Measurements from ENCODE around the gene ICAM2.
"Not testable (repeated sequence)": the region's sequence is repeated elsewhere in the genome, so short reads cannot be mapped to it uniquely, and the experiment has no call there.

ICAM2 gene

GRCh38 chr17:64009571-64010402 is 10.6 kb downstream of the ICAM2 start:
- DNase-seq (ENCODE audit: low spot score): no peak

DNA sequence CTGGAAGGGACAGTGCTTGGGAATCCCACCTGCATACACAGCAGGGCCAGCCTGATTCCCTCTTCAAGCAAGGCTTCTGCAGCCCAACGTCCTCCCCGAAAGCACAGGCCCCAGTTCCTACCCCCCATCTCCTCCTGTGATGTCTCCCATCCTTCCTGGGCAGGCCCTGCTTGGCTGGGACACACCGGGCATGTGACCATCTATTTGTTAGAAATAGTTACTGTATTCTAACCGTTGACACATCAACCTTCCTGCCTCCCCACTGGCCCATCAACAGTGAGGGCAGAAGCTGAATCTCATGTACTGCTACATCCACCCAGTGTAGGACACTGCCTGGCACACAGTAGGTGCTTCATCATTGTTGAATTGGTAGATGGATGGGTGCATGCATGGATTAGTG is 11.6 kb downstream of the ICAM2 start:
- DNase-seq (ENCODE audit: low spot score): no peak

GRCh38 chr17:64008346-64008745 is 12.1 kb downstream of the ICAM2 start:
- no peak for DNase-seq (ENCODE audit: low spot score)

- no peak for DNase-seq (ENCODE audit: low spot score)
Measured at GRCh38 chr17:64007838-64008282, 12.6 kb downstream of the ICAM2 start.

DNA sequence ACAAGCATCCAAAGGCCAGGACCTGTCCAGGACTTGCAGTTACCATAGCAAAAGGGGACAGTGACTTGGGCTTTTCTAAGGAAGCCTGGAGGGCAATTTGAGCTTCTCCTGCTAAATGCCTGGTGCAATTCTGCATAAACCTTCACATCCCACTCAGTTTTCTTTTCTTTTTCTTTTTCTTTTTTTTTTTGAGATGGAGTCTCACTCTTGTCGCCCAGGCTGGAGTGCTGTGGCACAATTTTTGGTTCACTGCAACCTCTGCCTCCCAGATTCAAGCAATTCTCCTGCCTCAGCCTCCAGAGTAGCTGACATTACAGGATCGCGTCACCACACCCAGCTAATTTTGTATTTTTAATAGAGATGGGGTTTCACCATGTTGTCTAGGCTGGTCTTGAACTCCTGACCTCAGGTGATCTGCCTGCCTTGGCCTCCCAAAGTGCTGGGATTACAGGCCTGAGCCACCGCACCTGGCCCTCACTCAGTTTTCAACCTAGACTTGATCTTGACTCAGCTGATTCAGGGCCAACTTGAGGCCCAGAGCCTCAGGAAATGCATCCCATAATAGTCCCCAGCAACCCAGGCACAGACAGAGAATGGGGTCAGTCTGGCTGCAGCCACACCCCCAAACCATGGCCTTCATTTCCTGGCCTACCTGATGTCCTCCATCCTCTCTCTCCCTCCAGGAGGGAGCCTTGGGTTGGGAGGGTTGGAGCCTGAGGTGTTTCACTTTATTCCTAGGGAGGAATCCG is 13.2 kb downstream of the ICAM2 start:
- not testable (repeated sequence) for DNase-seq (ENCODE audit: low spot score)

GRCh38 chr17:64006361-64007088 is 13.9 kb downstream of the ICAM2 start:
- no peak for DNase-seq (ENCODE audit: low spot score)

GRCh38 chr17:64005734-64006167 is 14.7 kb downstream of the ICAM2 start:
- no peak for DNase-seq (ENCODE audit: low spot score)

GRCh38 chr17:64004903-64005733 is 15.3 kb downstream of the ICAM2 start:
- no peak for DNase-seq (ENCODE audit: low spot score)

GRCh38 chr17:64004218-64004770 is 16.1 kb downstream of the ICAM2 start:
- DNase-seq (ENCODE audit: low spot score): no peak

DNA sequence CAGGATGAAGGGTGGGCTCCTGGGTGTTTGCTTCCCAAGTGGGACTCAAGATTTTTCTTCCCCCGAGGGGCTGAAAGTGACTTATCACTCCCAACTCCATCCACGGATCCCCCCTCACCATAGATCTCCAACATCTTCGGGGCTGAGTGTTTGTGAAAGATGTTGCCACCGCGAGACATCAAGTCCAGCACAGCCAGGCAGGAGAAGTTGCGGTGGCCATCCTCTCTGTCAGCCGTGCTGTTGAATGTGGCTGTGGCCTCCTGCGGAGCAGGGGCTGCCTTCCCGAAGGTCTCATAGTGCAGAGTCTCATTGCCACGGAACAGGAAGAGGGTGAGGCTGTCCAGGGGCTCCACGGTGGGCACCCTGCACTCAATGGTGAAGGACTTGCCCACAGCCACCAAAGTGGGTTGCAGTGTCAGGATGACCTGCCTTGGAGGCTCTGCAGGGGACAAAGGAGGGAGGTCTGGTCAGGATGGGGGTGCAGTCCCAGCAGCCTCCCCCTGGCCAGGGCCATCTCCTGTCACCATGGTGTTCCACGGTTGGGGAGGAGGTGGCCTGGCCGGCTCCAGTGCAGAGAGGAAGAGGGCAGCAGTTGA is 16.8 kb downstream of the ICAM2 start:
- DNase-seq (ENCODE audit: low spot score): no peak

- DNase-seq (ENCODE audit: low spot score): no peak
Measured at GRCh38 chr17:64002658-64003525, 17.5 kb downstream of the ICAM2 start.

DNA sequence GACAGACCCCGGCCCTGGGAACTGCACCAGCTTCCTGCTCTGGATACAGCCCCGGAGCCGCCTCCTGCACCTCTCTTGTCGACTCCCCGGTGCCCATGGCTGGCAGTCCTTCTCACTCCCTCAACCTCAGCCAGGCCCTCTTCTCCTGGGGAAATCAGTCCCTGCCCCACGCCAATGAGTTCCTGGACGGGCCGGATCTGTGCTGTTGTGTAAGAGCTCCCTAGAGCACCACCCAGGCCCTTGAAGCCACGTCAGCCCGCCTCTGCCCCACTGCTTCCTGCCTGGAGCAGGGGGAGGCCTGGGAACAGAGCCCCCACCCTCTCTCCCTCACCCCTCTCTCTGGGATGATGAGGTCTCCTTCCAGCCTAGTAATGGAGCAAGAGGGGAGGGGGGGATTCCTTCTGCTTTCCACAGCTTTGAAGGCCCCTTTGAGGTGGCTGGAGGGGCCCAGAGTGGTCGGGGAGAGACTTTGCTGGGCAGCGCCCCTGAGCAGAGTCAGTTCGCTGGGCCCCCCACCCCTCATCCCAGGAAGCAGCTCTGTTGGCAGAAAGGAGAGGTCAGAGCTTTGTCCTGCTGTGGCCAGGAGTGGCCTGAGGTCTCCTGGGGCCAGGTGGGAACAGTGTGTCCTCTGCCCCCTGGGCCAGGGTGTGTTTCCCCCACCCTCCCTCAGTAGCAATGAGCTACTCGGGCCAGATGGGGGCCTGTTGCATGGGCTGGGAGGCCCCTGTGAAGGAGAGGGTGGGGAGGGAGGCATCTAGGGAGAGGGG is 18.5 kb downstream of the ICAM2 start:
- DNase-seq (ENCODE audit: low spot score): no peak

GRCh38 chr17:64001091-64001579 is 19.3 kb downstream of the ICAM2 start:
- DNase-seq (ENCODE audit: low spot score): no peak

- DNase-seq (ENCODE audit: low spot score): no peak
Measured at GRCh38 chr17:63999680-64000531, 20.5 kb downstream of the ICAM2 start.

DNA sequence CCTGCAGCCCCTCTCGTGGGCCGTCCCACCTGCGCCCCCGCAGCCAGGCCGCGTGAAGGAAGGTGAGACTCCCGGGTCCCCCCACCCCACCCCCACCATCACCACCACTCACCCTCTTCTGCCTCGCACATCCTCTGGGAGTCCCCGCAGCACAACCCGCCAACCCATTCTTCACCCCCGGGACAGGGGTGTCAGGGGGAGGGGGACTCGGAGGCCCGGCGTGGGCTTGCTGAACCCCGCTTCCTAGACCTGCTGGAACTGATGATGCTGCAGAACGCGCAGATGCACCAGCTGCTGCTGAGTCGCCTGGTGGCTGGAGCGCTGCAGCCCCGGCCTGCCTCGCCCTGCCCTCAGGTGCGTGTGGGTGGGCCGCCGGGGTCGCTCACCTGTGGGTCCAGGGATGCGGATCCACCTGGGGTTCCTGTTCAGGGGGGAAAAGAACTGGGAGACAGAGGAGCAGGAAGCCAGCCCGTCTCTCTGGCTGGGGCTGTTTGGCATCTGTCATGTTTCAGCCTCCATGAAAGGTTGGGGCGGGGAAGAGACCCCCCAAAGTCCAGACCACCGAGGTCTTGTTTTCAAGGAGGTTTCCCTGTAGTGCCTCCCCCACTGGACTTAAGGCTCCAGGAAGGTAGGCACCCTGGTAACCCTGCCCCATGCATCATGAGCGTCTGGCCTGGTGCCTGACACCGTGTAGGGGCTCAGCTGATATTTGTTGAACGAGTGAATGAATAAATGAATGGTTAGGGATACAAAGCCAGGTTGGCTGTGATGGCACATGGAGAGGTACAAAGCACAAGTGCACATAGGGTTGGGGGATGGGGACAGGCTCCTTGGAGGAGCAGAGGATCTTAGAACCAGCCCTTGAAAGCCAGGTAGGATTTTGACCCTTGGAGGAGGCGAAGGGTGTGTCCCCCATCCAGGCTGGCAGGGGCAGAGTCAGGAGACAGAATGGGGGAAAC is 21.4 kb downstream of the ICAM2 start:
- DNase-seq (ENCODE audit: low spot score): no peak

GRCh38 chr17:63998050-63998720 is 22.2 kb downstream of the ICAM2 start, which contains the start of gene PRR29:
Gene PRR29, plus strand, starts transcription at chr17:63998351. Its CDS starts 14 bp downstream, at chr17:63998365.
- DNase-seq (ENCODE audit: low spot score): peak; percentile 29
